HG02610 (cell line): ENCODE data around the gene HGFAC.
"Not testable (repeated sequence)": the region's sequence is repeated elsewhere in the genome, so short reads cannot be mapped to it uniquely, and the experiment has no call there.

Experiments
- ATAC-seq: cut with Tn5 transposase; IDR thresholded peaks from one replicate; pipeline ENCODE4 v1.9.1; 2021; ENCODE audit warnings: mild to moderate bottlenecking, moderate library complexity; ENCODE audit not compliant: unreplicated experiment

The HGFAC gene

GRCh38 chr4:3410401-3411135 is 31.2 kb upstream of the HGFAC start:
- no peak for ATAC-seq

- not testable (repeated sequence) for ATAC-seq
These were observed 30.6 kb upstream of the HGFAC start for GRCh38 chr4:3411190-3411589.

- ATAC-seq: no peak
These were observed 30.1 kb upstream of the HGFAC start for GRCh38 chr4:3411676-3412075.

- no peak for ATAC-seq
These were observed 29.3 kb upstream of the HGFAC start for GRCh38 chr4:3412257-3413020.

GRCh38 chr4:3413217-3413671 is 28.5 kb upstream of the HGFAC start:
- ATAC-seq: no peak

- ATAC-seq: no peak
These were observed 27.9 kb upstream of the HGFAC start for GRCh38 chr4:3413675-3414420.

- ATAC-seq: no peak
These were observed 27.1 kb upstream of the HGFAC start for GRCh38 chr4:3414421-3415279.

- ATAC-seq: no peak
These were observed 26.2 kb upstream of the HGFAC start for GRCh38 chr4:3415471-3416141.

GRCh38 chr4:3416270-3416669 is 25.5 kb upstream of the HGFAC start:
- no peak for ATAC-seq

GRCh38 chr4:3416821-3417221 is 24.9 kb upstream of the HGFAC start:
- ATAC-seq: no peak

- no peak for ATAC-seq
These were observed 24.3 kb upstream of the HGFAC start for GRCh38 chr4:3417448-3417847.

GRCh38 chr4:3418029-3418762 is 23.6 kb upstream of the HGFAC start:
- no peak for ATAC-seq

- no peak for ATAC-seq
These were observed 21.7 kb upstream of the HGFAC start for GRCh38 chr4:3419836-3420605.

GRCh38 chr4:3420606-3420955 is 21.2 kb upstream of the HGFAC start:
- no peak for ATAC-seq

GRCh38 chr4:3420956-3421355 is 20.8 kb upstream of the HGFAC start:
- ATAC-seq: no peak

GRCh38 chr4:3421470-3421869 is 20.3 kb upstream of the HGFAC start:
- no peak for ATAC-seq

- ATAC-seq: no peak
These were observed 19.4 kb upstream of the HGFAC start for GRCh38 chr4:3422241-3422801.

- no peak for ATAC-seq
These were observed 18.9 kb upstream of the HGFAC start for GRCh38 chr4:3422808-3423297.
